Upper lobe of left lung (tissue), 4 donors: ENCODE results near the gene JDP2.

Experiments
- CTCF ChIP-seq, 6 experiments: fragments of 450-650 bp in 4 of 6; fragments of 200-600 bp in 2 of 6; sonication (generic) in 2 of 6; IDR thresholded peaks; one replicate each; pipeline ENCODE4 v1.5.1; 2016 to 2019; ENCODE audit warnings: antibody characterized with exemption in 6 of 6
- POLR2A ChIP-seq, 4 donors: fragments of 450-650 bp; IDR thresholded peaks; one replicate each; pipeline ENCODE4 v1.5.1; 2016 to 2017; ENCODE audit warnings: antibody characterized with exemption in 4 of 4, mild to moderate bottlenecking in 2 of 4
- POLR2AphosphoS5 ChIP-seq, 2 donors: sonication (generic); formaldehyde crosslinking; IDR thresholded peaks; one replicate each; pipeline ENCODE4 v1.5.1; 2017; ENCODE audit warnings: antibody characterized with exemption in 2 of 2

GRCh38 chr14:75479770-75480600, 52.2 kb downstream of the JDP2 start:
- no peak for TF ChIP-seq POLR2A (IDR thresholded peaks at IDR 0.05)
- TF ChIP-seq CTCF (IDR thresholded peaks at IDR 0.05): no peak
- TF ChIP-seq POLR2AphosphoS5 (IDR thresholded peaks at IDR 0.05): no peak
